GF-D8 (cell line): ENCODE measurements around the gene MOCS3.
"Not testable (repeated sequence)": the region's sequence is repeated elsewhere in the genome, so short reads cannot be mapped to it uniquely, and the experiment has no call there.

Experiments
- DNase-seq: peaks from one replicate; lab custom pipeline; 2025; lab: John Stamatoyannopoulos, UW

Gene MOCS3

GRCh38 chr20:50932016-50932485 lies 26.6 kb upstream of the MOCS3 start:
- DNase-seq = no peak

GRCh38 chr20:50932691-50933280 lies 25.8 kb upstream of the MOCS3 start:
- DNase-seq = no peak

- no peak for DNase-seq
Observed at GRCh38 chr20:50933589-50933988, 25.0 kb upstream of the MOCS3 start.

- DNase-seq = no peak
Observed at GRCh38 chr20:50943069-50943468, 15.5 kb upstream of the MOCS3 start.

- DNase-seq = no peak
Observed at GRCh38 chr20:50948132-50948785, 10.4 kb upstream of the MOCS3 start.

GRCh38 chr20:50953196-50953595 lies 5.4 kb upstream of the MOCS3 start:
- DNase-seq = no peak

- no peak for DNase-seq
Observed at GRCh38 chr20:50953821-50954220, 4.8 kb upstream of the MOCS3 start.

GRCh38 chr20:50957276-50957675 lies 1.3 kb upstream of the MOCS3 start:
- DNase-seq = no peak

GRCh38 chr20:50957798-50958614 lies 612 bp upstream of the MOCS3 start, which contains the start of gene DPM1:
TSS of gene DPM1 (minus strand) at chr20:50958532. CDS start at chr20:50958523, 9 bp downstream.
- peak; percentile 85 for DNase-seq

- DNase-seq = no peak
Observed at GRCh38 chr20:50959543-50960126, 1.0 kb downstream of the MOCS3 start.

- DNase-seq = no peak
Observed at GRCh38 chr20:50967586-50967985, 9.0 kb downstream of the MOCS3 start.

GRCh38 chr20:50968289-50968688 lies 9.7 kb downstream of the MOCS3 start:
- no peak for DNase-seq

- DNase-seq = no peak
Observed at GRCh38 chr20:50969435-50969834, 10.8 kb downstream of the MOCS3 start.

- no peak for DNase-seq
Observed at GRCh38 chr20:50969912-50970311, 11.3 kb downstream of the MOCS3 start.

GRCh38 chr20:50975701-50976330 lies 17.2 kb downstream of the MOCS3 start:
- no peak for DNase-seq

- no peak for DNase-seq
Observed at GRCh38 chr20:50977066-50978021, 18.7 kb downstream of the MOCS3 start.

GRCh38 chr20:50978533-50978932 lies 19.9 kb downstream of the MOCS3 start:
- DNase-seq = not testable (repeated sequence)

- no peak for DNase-seq
Observed at GRCh38 chr20:50980071-50980681, 21.6 kb downstream of the MOCS3 start.

- DNase-seq = peak; percentile 13
Observed at GRCh38 chr20:50980851-50981713, 22.5 kb downstream of the MOCS3 start.

GRCh38 chr20:50981714-50982048 lies 23.1 kb downstream of the MOCS3 start:
- no peak for DNase-seq
